CD14-positive monocyte (primary cell): ENCODE measurements around the gene ZNRF1. TPM values are rescaled to one million over a fixed set of nuclear protein-coding genes. Genes with fewer than 3 reads are reported as not detected.

Experiments
- DNase-seq, 3 donors: peaks; one replicate each; pipeline ENCODE4 v3.0.0-alpha.2; 2011 to 2022
- H2AFZ ChIP-seq: 2 replicates; pipeline ENCODE4 v1.6.0; 2012; ENCODE audit warnings: mild to moderate bottlenecking, low read depth, low read length, inconsistent platforms; ENCODE audit not compliant: insufficient read depth, poor library complexity, severe bottlenecking
- H3K27ac ChIP-seq, 2 donors: 1 replicate in 1 of 2; 2 replicates in 1 of 2; pipeline ENCODE4 v1.5.1; 2012 to 2013; ENCODE audit warnings: low read length in 2 of 2, control low read depth in 1 of 2, inconsistent platforms in 1 of 2, low read depth in 1 of 2, mild to moderate bottlenecking in 1 of 2
- H3K27me3 ChIP-seq, 2 donors: one replicate each; pipeline versions ENCODE4 v1.6.0 to v1.6.1; 2011 to 2013; ENCODE audit warnings: low read length in 2 of 2; ENCODE audit not compliant: control insufficient read depth in 2 of 2, insufficient read depth in 2 of 2
- H3K36me3 ChIP-seq, 2 donors: replicated peaks in 1 of 2; 1 replicate in 1 of 2; 2 replicates in 1 of 2; pipeline versions ENCODE4 v1.5.1 to v1.6.1; 2012 to 2013; ENCODE audit warnings: low read length in 2 of 2, control low read depth in 1 of 2, inconsistent platforms in 1 of 2, mild to moderate bottlenecking in 1 of 2; ENCODE audit not compliant: insufficient read depth in 2 of 2, control insufficient read depth in 1 of 2
- H3K4me1 ChIP-seq, 2 donors: 1 replicate in 1 of 2; 2 replicates in 1 of 2; pipeline versions ENCODE4 v1.5.1 to v1.6.1; 2012 to 2013; ENCODE audit warnings: low read length in 2 of 2, control low read depth in 1 of 2, inconsistent platforms in 1 of 2, mild to moderate bottlenecking in 1 of 2, moderate library complexity in 1 of 2; ENCODE audit not compliant: insufficient read depth in 2 of 2, control insufficient read depth in 1 of 2
- H3K4me2 ChIP-seq: replicated peaks from 2 replicates; pipeline ENCODE3; 2012; ENCODE audit warnings: low read length, moderate library complexity, mild to moderate bottlenecking; ENCODE audit not compliant: poor library complexity, severe bottlenecking; ENCODE audit errors: extremely low read depth
- H3K4me3 ChIP-seq, 3 experiments: fragments of 200-600 bp in 1 of 3; sonication (generic) in 1 of 3; replicated peaks in 1 of 3; 1 replicate in 2 of 3; 2 replicates in 1 of 3; pipeline ENCODE4 v1.5.1; 2011 to 2013; ENCODE audit warnings: low read length in 3 of 3, mild to moderate bottlenecking in 3 of 3, control low read depth in 2 of 3, low read depth in 2 of 3, inconsistent platforms in 1 of 3, moderate library complexity in 1 of 3
- H3K79me2 ChIP-seq: 2 replicates; pipeline ENCODE4 v1.6.0; 2012; ENCODE audit warnings: mild to moderate bottlenecking, control low read depth, inconsistent platforms, low read length, moderate library complexity; ENCODE audit not compliant: insufficient read depth
- H3K9ac ChIP-seq: 2 replicates; pipeline ENCODE4 v1.6.0; 2017; ENCODE audit warnings: low read length, mild to moderate bottlenecking; ENCODE audit not compliant: insufficient read depth, poor library complexity, severe bottlenecking
- H3K9me3 ChIP-seq, 2 donors: replicated peaks in 1 of 2; 1 replicate in 1 of 2; 2 replicates in 1 of 2; pipeline versions ENCODE4 v1.5.1 to v1.6.1; 2012 to 2013; ENCODE audit warnings: low read length in 2 of 2, control low read depth in 1 of 2; ENCODE audit not compliant: control insufficient read depth in 1 of 2, insufficient read depth in 1 of 2
- H4K20me1 ChIP-seq: 2 replicates; pipeline ENCODE4 v1.6.0; 2012; ENCODE audit warnings: mild to moderate bottlenecking, low read length, control low read depth, moderate library complexity; ENCODE audit not compliant: insufficient read depth
- H3K27ac Mint-ChIP-seq, 7 donors: one replicate each; pipeline ENCODE4 v1.8.0; 2020; ENCODE audit warnings: mild to moderate bottlenecking in 7 of 7, mixed read lengths in 7 of 7, moderate library complexity in 6 of 7, inconsistent platforms in 2 of 7
- H3K27me3 Mint-ChIP-seq, 3 donors: one replicate each; pipeline ENCODE4 v1.8.0; 2021 to 2022; ENCODE audit warnings: low read depth in 3 of 3, mild to moderate bottlenecking in 3 of 3, mixed read lengths in 3 of 3, moderate library complexity in 3 of 3, inconsistent platforms in 1 of 3
- H3K36me3 Mint-ChIP-seq, 2 donors: one replicate each; pipeline ENCODE4 v1.8.0; 2020; ENCODE audit warnings: mixed read lengths in 2 of 2, inconsistent platforms in 1 of 2, mild to moderate bottlenecking in 1 of 2
- H3K4me1 Mint-ChIP-seq: one replicate; pipeline ENCODE4 v1.8.0; 2020; ENCODE audit warnings: mild to moderate bottlenecking, mixed read lengths
- H3K4me3 Mint-ChIP-seq, 2 donors: one replicate each; pipeline ENCODE4 v1.8.0; 2020; ENCODE audit warnings: mild to moderate bottlenecking in 2 of 2, mixed read lengths in 2 of 2, moderate library complexity in 1 of 2
- H3K9me3 Mint-ChIP-seq, 7 donors: one replicate each; pipeline ENCODE4 v1.8.0; 2020 to 2022; ENCODE audit warnings: mixed read lengths in 7 of 7, mild to moderate bottlenecking in 6 of 7, moderate library complexity in 6 of 7, inconsistent platforms in 2 of 7
- WGBS: methylation state at CpG from one replicate; pipeline ENCODE4 v1.1.5; 2013; ENCODE audit warnings: missing lambda C conversion rate; ENCODE audit not compliant: insufficient coverage; 5-methylcytosine and 5-hydroxymethylcytosine counted together
- intact Hi-C, 2 donors: fragments of 100-400 bp; cut with micrococcal nuclease; formaldehyde crosslinking; loops; one replicate each; pipeline versions ENCODE4 v1.15.0 to v1.15.1; 2023
- polyA minus RNA-seq: library from RNA; depleted of rRNA, polyadenylated mRNA; stranded (reverse); fragments of >200 nt; gene quantifications from 2 replicates; pipeline ENCODE4 v1.2.3, GENCODE V29; 2012
- polyA plus RNA-seq, 3 donors: library from polyadenylated mRNA; depleted of rRNA in 1 of 3; unstranded in 2 of 3; stranded (reverse) in 1 of 3; fragments of 300-500 nt in 2 of 3; fragments of >200 nt in 1 of 3; fragmentation: Illumina TruSeq in 2 of 3; gene quantifications; 1 replicate in 2 of 3; 2 replicates in 1 of 3; pipeline ENCODE4 v1.2.3, GENCODE V29; 2012 to 2021
- total RNA-seq, 12 experiments: library from RNA in 1 of 12; stranded (reverse) in 1 of 12; fragments of 120-200 nt in 1 of 12; gene quantifications; one replicate each; pipeline ENCODE4 v1.2.4 and lab custom pipeline; 2013 to 2026; ENCODE audit warnings: mixed read lengths in 6 of 12, inconsistent platforms in 1 of 12
- TF ChIP-seq, protein P1 (sequence below): fragments of 200-600 bp; IDR thresholded peaks from one replicate; pipeline ENCODE4 v1.8.0; 2022; ENCODE audit warnings: antibody characterized with exemption, mild to moderate bottlenecking

Gene ZNRF1
- total RNA-seq (2013) = 4.7 TPM
- 1 to 10 TPM; 1.9 to 5.3 (median 4.3) TPM for polyA plus RNA-seq
- polyA minus RNA-seq = 3.9 and 5.2 TPM in 2 replicates
- 3.8 to 10.8 (median 6.7) reads per million in 11 experiments for total RNA-seq (lab: John Stamatoyannopoulos, UW)

DNA sequence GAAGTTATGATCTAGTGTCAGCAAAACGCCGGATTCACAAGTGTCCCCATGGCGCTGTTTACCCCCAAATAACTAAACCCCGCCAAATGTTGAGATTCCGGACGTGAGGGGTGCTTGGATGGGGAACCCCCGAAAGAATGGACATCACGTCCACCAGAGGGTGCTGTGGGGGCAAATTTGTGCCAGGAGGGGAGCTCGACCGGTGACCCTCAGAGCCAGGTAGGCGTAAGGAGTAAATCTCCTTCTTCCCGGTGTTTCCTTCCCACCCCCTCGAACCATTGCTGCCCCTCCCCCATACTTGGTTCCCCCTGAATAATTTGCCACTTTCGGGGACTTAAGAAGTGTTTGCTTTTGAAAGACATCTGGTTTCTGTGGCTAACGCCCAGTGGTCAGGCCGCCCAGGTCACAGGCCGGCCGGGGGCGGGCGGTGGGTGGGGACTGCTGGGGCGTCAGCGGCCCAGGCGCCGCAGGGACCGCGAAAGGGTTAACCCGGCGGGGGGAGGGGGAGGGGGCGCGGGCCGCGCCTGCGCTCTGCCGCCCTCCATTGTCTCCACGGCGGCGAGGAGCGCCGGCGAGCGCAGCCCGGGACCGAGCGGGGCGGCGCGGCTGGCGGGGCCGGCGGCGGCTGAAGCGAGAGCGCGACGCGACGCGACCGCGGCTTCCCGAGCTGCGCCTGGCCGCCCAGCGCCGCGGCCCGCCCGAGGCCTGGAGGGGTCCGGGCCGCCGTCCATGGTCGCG, at the start of gene ZNRF1:
Gene ZNRF1 (plus strand): TSS at position 544 of the 738 bp plus-strand sequence. CDS start 648 bp downstream, outside the sequence.
- Histone ChIP-seq H2AFZ (peak within 1 kb of the TSS; percentile 85), H3K9ac (peak within 1 kb of the TSS; percentile 77), H3K4me1 (peaks cover 25 to 44% of the 10 kb centered on the region in 2 donors), H3K4me2 (peak within 1 kb of the TSS; percentile 98), H4K20me1 (peaks cover 27% of the 10 kb centered on the region), H3K4me3 (peak within 1 kb of the TSS; percentile 67 to 91 (median 87)), H3K79me2 (peaks cover 45% of the 10 kb centered on the region), H3K36me3 (no peaks in the 10 kb centered on the region), H3K9me3 (no peaks in the 10 kb centered on the region), H3K27ac (peak within 1 kb of the TSS in 1 of 2 donors; percentile 89), H3K27me3 (peaks cover 0 to 8% of the 10 kb centered on the region in 2 donors)
- Mint-ChIP-seq H3K9me3 (peaks cover 0 to 2% (median 0%) of the 10 kb centered on the region in 7 donors), H3K4me3 (peak within 1 kb of the TSS; percentile 88 to 98), H3K27me3 (peaks cover 11 to 19% (median 16%) of the 10 kb centered on the region in 3 donors), H3K36me3 (peaks cover 11 to 13% of the 10 kb centered on the region in 2 donors), H3K27ac (peak within 1 kb of the TSS; percentile 54 to 94 (median 89)), H3K4me1 (peaks cover 35% of the 10 kb centered on the region)
- WGBS = 0% methylated on average over 61 of the region's 73 CpGs
- TF ChIP-seq, protein P1, sequence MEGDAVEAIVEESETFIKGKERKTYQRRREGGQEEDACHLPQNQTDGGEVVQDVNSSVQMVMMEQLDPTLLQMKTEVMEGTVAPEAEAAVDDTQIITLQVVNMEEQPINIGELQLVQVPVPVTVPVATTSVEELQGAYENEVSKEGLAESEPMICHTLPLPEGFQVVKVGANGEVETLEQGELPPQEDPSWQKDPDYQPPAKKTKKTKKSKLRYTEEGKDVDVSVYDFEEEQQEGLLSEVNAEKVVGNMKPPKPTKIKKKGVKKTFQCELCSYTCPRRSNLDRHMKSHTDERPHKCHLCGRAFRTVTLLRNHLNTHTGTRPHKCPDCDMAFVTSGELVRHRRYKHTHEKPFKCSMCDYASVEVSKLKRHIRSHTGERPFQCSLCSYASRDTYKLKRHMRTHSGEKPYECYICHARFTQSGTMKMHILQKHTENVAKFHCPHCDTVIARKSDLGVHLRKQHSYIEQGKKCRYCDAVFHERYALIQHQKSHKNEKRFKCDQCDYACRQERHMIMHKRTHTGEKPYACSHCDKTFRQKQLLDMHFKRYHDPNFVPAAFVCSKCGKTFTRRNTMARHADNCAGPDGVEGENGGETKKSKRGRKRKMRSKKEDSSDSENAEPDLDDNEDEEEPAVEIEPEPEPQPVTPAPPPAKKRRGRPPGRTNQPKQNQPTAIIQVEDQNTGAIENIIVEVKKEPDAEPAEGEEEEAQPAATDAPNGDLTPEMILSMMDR = peak; percentile 86
- peak; percentile 69 to 76 (median 75) for DNase-seq
- intact Hi-C loops = loop anchor here (2.0 to 5.0 kb wide), 2 partner anchors 112 to 114 kb away; no protein-coding TSS in a partner anchor

DNA sequence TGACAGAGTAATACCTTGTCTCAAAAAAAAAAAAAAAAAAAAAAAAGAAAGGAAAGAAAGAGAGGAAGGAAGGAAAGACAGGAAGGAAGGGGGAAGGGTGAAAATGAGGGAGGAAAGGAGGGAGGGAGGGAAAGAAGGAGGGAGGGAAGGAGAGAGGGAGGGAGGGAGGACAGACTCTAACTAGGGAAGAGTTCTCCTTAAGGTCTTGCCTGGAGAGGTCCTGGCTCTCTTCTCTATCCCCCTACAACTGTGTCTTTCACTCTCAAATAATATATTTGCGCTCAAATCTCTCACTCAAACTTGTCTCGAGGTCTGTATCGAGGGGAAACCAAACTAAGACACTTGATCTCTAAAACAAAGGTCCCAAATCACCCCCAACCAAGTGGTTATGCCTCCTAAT, 49.5 kb upstream of the ZNRF1 start:
- intact Hi-C loops = no loop called here
- no peaks in the 10 kb centered on the region for H3K79me2 ChIP-seq
- Mint-ChIP-seq H3K36me3 (peaks cover 55 to 80% of the 10 kb centered on the region in 2 donors), H3K27ac (peak overlapping the region in 1 of 7 donors; percentile 54), H3K4me1 (no peaks in the 10 kb centered on the region), H3K9me3 (peaks cover 0 to 2% (median 0%) of the 10 kb centered on the region in 7 donors), H3K27me3 (peaks cover 0 to 2% (median 1%) of the 10 kb centered on the region in 3 donors), H3K4me3 (no peak overlapping the region)
- no peaks in the 10 kb centered on the region for H3K4me1 ChIP-seq
- 100% methylated on average over 3 of the region's 3 CpGs for WGBS
- H3K36me3 ChIP-seq = peaks cover 23 to 66% of the 10 kb centered on the region in 2 donors
- H4K20me1 ChIP-seq = no peaks in the 10 kb centered on the region
- no peaks in the 10 kb centered on the region for H3K9me3 ChIP-seq
- H3K27me3 ChIP-seq = no peaks in the 10 kb centered on the region
- H3K27ac ChIP-seq = no peak overlapping the region
- no peak overlapping the region for H2AFZ ChIP-seq
- TF ChIP-seq, protein P1 = no peak
- no peak overlapping the region for H3K9ac ChIP-seq
- no peak for DNase-seq
- H3K4me2 ChIP-seq = no peak overlapping the region
- H3K4me3 ChIP-seq = no peak overlapping the region
